GM18505 (cell line): ENCODE results near the gene EPHA6.
"Not testable (repeated sequence)": the region's sequence is repeated elsewhere in the genome, so short reads cannot be mapped to it uniquely, and the experiment has no call there.

Experiments
- ATAC-seq: cut with Tn5 transposase; IDR thresholded peaks from one replicate; pipeline ENCODE4 v1.9.1; 2021; ENCODE audit not compliant: unreplicated experiment
- POLR2A ChIP-seq: IDR thresholded peaks from 4 replicates; pipeline ENCODE4 v1.6.1; 2011; ENCODE audit warnings: borderline replicate concordance; ENCODE audit not compliant: insufficient read depth, insufficient read length; ENCODE audit errors: extremely low read depth

The EPHA6 gene

DNA sequence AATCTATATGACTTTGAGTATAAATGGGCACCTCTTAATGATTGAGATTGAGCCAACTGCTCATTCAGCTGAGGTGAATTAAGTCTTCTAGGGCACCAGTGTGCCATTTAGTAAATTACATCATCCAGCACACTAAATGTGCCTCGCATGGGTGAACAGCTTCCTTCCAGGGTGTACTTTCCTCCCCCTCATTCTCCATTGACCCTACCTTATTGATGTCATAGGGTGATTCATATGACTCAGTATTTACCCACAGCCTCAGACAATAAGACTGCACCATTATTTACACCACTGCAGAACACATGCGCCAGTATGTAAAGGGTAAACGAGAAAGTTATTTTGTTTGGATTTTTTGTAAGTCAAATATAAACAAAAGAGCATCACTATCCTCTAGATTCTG, 765.0 kb downstream of the EPHA6 start:
- no peak for TF ChIP-seq POLR2A
- peak; percentile 46 for ATAC-seq

DNA sequence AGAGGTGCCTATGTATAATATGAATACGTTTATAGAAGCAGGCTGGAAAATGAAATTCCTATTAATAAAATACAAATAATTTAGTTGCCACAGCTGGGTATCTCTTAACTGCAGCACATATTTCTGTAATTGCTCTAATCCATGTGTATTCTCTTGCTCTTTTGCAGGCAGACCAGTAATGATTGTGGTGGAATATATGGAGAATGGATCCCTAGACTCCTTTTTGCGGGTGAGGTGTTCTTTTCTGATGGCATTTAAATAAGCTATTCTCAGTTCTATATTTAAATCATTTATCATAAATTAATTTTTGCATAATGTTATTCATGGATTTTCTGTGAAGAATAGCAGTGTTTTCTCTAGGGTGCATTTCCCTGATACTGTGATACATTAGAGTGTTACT, 796.2 kb downstream of the EPHA6 start:
- no peak for TF ChIP-seq POLR2A
- ATAC-seq: no peak

GRCh38 chr3:97612632-97613031, 798.2 kb downstream of the EPHA6 start:
- no peak for ATAC-seq
- TF ChIP-seq POLR2A: no peak

- no peak for TF ChIP-seq POLR2A
These were observed 798.7 kb downstream of the EPHA6 start for GRCh38 chr3:97613139-97613538.

DNA sequence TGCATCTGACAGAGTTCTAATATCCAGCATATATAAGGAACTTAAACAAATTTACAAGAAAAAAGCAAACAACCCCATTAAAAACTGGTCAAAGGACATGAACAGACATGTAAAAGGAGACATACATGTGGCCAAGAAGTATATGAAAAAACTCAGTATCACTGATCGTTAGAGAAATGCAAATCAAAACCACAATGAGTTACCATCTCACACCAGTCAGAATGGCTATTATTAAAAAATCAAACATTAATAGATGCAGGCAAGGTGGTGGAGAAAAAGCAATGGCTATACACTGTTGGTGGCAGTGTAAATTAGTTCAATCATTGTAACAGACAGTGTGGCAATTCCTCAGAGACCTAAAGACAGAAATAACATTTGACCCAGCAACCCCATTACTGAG, 806.1 kb downstream of the EPHA6 start:
- ATAC-seq: not testable (repeated sequence)

More at GRCh38 chr3:97613139-97613538, 798.7 kb downstream of the EPHA6 start:
- no peak for ATAC-seq

DNA sequence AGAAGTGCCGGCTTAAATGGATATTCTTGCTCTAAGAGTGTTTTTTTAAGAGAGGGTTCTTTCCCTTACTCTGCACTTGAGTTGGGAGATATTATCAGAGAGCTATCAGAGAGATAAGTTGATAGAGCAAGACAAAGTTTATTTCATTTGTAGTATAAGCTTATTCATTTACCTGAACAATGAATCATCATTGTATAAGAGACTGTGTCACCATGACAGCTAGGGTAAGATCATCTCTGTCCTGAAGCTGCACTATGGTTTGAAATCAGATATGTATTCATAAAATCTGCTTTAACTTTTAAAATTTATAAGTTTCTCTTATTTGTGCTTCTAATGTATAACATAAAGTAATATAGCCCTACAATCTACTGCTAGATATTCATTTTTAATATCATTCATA, 822.1 kb downstream of the EPHA6 start:
- no peak for ATAC-seq

DNA sequence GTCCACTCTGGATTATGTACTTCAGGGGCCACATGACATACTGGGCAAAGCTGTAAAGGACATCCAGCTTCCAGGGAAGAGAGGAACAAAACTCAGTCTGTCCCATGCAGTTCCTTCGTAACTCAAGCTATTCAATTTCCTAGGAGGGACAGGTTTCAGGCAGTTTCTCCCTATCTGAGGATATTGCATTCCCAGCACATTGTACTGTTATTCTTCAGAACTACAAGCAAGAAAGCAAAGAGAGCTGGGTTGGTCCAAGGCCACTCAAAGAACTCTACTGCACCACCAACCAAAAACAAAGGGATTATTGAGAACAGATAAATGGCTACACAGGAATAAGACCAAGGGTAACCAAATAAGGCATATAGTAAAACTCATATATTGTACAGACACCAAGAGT, 832.5 kb downstream of the EPHA6 start:
- no peak for ATAC-seq
- TF ChIP-seq POLR2A: no peak

More for the DNA sequence above, 822.1 kb downstream of the EPHA6 start:
- no peak for TF ChIP-seq POLR2A

DNA sequence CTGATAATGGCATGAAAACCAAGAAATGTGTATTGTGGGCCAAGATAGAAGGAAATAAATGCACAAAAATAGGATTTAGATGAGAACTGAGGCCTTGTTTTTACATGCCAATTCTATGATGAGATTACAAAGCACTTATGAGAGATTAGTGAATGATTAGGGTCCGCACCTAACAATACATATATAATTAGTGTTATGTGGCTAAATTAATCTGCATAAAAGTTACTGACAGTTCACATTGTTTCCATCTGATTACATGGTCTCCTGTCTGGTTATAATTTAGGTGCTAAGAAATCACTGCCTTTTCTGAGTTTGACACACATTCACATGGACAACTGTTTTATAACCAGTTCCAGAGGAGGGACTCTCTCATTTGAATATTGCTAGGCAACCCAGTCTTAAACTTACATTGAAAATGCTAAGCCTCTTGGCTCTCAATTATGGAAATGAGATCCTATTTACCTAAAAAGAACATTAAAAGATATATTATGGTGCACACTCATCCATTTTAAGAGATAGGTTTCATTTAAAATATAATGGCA, 833.1 kb downstream of the EPHA6 start:
- TF ChIP-seq POLR2A: no peak
- no peak for ATAC-seq

DNA sequence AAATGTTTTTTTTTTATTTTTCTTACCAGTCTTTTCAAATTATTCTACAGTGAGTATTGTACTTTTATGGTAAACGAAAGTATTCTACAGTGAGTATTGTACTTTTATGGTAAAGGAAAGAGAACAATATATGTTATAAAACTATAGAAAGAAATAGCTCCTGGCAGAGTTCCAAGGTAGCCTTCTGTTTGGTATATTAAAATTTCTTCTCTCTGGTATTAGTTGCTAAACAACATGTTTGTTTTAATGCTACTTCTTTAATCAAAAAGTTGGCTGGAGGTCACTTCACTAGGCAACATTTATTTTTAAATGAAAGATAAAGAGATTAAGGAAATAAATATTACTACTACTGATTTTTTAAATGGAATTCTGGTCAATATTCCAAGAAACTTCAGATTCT, 841.6 kb downstream of the EPHA6 start:
- no peak for TF ChIP-seq POLR2A
- ATAC-seq: no peak

DNA sequence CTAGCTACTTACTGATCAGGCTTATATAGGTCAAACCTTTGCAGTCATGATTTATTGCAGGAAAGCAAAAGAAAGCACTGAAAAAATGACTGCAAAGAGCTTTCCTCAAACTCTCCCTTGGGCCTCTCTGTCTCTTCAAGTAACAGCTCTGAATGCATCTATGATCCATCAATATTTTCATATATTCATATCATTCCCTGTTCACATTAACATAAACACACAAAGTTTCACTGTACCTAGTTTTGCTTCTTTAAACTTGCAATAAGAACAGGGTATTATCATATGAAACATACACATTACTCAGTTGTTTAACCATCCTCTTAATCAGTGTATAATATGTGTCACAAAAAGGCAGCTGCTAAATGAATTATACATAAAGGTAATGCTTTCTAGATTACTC, 842.2 kb downstream of the EPHA6 start:
- ATAC-seq: no peak

GRCh38 chr3:97658668-97659285, 844.4 kb downstream of the EPHA6 start:
- no peak for TF ChIP-seq POLR2A
- no peak for ATAC-seq

More for the DNA sequence above, 842.2 kb downstream of the EPHA6 start:
- no peak for TF ChIP-seq POLR2A

DNA sequence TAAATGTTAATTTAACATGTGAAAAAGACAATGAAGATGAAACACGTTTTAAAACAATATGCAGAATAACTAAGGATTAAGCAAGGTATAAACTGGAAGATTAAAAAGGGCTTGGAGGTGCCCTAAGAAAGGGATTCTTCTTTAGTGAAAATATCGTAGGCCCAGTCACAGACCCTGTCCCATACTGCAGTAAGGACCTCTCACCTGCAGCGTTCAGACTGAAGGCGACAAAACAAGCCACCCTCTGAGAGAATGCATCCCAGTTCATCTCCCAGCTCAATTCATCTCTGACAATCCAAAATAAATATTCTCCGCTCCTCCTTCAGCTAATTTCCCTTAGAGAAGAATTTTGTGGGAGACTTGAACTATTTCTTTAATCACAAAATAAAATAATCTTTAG, 847.9 kb downstream of the EPHA6 start:
- TF ChIP-seq POLR2A: no peak

GRCh38 chr3:97662762-97663161, 848.4 kb downstream of the EPHA6 start:
- no peak for ATAC-seq
- no peak for TF ChIP-seq POLR2A

More for the DNA sequence above, 847.9 kb downstream of the EPHA6 start:
- ATAC-seq: no peak

GRCh38 chr3:97665896-97666295, 851.5 kb downstream of the EPHA6 start:
- ATAC-seq: no peak

GRCh38 chr3:97670952-97671351, 856.6 kb downstream of the EPHA6 start:
- TF ChIP-seq POLR2A: no peak
- no peak for ATAC-seq

More at GRCh38 chr3:97665896-97666295, 851.5 kb downstream of the EPHA6 start:
- no peak for TF ChIP-seq POLR2A
